Measurements from ENCODE around the gene PRR22.

The PRR22 gene

DNA sequence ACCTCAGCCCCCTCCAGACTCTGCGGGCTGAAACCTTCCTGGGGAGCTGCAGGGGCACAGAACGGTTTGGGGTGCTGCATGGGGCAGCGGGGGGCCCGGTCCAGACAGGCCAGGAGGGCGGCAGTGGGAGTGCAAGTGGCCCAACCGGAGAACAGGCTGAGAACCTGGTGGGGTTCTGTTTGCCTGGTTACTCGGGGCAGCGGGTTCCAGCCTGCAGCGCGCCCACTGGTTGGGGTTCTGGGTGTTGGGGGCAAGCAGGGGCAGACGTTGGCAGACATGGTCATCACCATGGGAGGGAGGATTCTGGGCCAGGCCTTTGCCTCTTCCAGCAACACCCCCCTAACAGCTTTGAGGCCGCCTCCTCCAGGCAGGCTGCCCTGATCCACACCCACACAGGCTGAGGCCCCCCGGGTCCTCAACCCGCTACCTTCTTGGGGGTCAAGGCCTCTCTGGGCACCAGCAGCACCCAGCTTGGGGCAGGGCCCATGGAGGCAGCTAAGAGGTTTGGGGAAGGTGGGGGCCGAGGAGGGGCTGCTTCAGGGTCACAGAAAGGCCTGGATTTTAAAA is at the start of gene PRR22:
PRR22 (minus strand) TSS at position 166 of the 567 bp plus-strand sequence; CDS start at position 80, 86 bp downstream.
- DNase-seq = no peak

GRCh38 chr19:5832527-5833216 is 48.1 kb upstream of the PRR22 start:
- DNase-seq = no peak

GRCh38 chr19:5832061-5832460 is 47.5 kb upstream of the PRR22 start:
- no peak for DNase-seq

GRCh38 chr19:5831159-5831558 is 46.6 kb upstream of the PRR22 start:
- no peak for DNase-seq

- DNase-seq = no peak
These were observed 45.2 kb upstream of the PRR22 start for GRCh38 chr19:5829567-5830310.

- DNase-seq = peak in 1 of 56 donors; percentile 24
These were observed 44.4 kb upstream of the PRR22 start for GRCh38 chr19:5828661-5829566.

DNA sequence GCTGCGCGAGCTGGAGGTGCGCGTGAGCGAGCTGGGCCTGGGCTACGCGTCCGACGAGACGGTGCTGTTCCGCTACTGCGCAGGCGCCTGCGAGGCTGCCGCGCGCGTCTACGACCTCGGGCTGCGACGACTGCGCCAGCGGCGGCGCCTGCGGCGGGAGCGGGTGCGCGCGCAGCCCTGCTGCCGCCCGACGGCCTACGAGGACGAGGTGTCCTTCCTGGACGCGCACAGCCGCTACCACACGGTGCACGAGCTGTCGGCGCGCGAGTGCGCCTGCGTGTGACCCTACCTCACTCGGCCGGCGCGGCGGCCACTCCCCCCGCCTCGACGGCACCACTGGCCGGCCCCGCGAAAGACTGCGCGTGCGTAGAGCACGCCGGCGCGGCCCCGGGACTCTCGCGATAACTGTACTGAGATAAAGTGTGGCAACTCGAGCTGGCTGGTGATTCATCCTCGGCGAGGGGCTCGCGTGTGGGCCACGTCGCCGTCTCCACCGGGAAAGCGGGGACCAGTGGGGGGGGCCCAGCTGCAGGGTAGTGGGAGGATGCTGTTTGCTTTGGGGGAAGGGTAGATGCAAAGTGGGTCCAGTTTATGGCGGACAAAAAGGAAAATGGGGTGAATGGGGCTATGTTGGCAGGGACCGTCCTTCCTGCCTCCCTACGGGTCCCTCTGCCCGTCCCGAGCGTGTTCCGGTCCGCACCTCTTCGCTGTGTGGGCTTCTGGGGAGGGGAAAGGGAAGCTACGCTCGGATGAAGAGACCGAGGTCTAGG is 43.5 kb upstream of the PRR22 start:
- DNase-seq = peak in 51 of 56 donors; percentile 3 to 86 (median 66)

DNA sequence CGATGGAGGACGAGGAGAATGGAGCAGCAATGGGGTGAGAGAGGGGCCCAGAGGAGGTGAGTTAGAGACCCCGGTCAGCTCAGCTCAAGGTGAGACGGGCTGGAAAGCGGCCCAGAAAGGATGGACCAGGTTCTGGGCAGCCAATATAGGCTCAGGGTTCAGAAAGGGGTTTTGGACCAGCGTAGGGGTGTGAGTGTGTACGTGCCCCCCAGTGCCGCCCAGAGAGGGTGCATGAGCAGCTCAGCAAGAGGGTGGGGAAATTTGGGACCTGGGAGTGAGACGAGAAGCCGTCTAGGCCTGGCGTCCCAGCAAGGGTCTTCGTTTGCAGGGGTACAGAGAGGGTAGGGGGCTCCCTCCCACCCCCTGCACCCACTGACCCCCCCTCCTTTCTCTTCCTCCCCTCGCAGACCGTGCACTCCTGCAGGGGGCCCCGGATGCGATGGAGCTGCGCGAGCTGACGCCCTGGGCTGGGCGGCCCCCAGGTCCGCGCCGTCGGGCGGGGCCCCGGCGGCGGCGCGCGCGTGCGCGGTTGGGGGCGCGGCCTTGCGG is 42.9 kb upstream of the PRR22 start:
- DNase-seq = no peak

GRCh38 chr19:5826531-5827341 is 42.2 kb upstream of the PRR22 start:
- peak in 6 of 56 donors; percentile 1 to 27 (median 12) for DNase-seq

DNA sequence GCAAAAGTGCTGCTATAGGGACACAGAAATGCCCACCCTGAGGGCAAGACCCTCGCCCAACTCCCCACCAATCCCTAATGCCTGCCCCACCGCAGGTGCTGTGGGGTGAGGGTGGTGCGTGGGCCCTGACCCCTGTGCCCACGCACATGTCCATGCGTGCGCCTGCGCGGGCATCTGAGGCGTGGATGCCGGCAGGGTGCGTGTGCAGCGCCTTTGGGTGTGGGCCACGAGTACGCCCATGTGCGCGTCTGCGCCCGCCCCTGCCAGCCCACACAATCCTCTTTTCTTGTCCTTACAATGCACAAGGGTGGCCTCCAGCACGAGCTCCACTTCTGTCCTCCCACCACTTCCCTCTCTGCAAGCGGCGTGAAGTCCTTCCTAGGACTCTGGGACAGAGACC is 40.6 kb upstream of the PRR22 start:
- DNase-seq = peak in 11 of 56 donors; percentile 5 to 51 (median 14)

GRCh38 chr19:5824751-5825150 is 40.2 kb upstream of the PRR22 start:
- peak in 1 of 56 donors; percentile 9 for DNase-seq

DNA sequence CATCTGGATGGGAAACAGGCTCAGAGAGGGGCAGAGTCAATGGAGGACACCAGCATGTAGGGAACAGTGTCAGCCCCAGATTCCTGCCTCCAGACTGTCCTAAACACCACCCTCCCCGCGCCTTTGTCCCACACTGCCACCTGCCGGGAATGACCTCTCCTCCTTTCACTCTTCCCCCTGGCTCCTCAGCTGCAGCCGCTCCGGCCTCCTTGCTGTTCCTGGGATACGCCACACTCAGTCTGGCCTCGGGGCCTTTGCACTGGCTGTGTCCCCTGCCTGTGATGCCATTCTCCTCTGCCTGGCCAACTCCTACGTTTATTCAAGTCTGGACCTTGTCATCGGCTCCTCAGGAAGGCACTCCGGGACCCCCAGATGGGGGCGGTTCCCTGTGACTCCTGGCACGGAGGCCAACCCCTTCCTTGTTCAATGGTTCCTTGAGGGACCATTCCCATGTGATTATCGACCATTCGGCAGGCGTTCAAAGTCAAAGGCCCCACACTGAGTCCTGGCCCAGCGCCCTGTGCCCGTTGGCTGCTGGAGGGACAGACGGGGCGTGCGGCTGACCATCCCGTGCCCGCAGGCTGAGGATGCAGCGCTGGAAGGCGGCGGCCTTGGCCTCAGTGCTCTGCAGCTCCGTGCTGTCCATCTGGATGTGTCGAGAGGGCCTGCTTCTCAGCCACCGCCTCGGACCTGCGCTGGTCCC is 39.2 kb upstream of the PRR22 start:
- DNase-seq = no peak

DNA sequence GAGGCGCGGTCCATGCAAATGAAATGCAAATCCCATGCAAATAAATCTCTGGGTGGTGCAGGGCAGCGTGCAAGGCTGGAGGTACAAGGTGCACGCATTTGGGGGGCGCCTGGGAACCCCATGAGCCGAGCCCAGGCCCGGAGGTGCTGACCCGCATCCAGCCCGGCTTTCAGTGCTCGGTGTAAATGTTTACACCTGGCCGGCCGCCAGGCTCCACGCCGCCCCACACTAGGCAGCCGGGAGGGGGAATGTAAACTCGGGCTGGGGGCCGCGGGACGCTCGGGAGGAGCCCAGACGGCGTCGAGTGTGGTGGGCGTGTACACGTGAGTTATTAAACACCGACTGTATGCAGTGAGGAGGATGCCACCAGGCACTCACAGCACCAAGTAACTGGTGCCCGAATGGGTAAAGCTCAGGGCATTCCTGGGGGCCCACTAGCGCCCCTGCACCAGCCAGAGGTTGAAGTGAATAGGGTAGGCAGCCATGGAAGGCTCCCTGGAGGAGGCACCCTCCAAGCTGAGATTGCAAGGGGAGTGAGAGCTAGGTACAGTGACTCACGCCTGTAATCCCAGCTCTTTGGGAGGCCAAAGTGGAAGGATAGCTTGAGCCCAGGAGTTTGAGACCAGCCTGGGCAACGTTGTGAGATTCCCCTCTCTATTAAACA is 37.8 kb upstream of the PRR22 start:
- no peak for DNase-seq

- no peak for DNase-seq
These were observed 37.1 kb upstream of the PRR22 start for GRCh38 chr19:5821521-5822180.

GRCh38 chr19:5820785-5821184 is 36.2 kb upstream of the PRR22 start:
- no peak for DNase-seq

DNA sequence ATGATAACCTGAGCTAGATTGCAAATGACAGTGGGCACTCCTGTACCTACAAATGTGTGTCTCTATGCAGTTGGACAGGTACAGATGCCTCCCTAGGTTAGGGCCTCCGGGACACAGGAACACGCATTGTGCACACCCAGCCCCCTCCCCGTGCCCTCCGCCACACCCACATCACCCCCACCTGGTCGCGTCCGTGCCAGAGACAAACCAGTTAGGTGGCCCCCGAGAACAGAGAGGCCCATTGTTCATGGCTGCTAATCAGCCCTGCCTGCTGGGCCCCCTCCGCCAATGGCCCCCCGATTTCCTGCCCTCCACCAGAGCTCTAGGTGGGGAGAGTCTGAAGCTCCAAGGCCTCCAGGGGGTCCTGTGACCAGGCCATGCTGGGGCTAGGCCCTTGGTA is 34.0 kb upstream of the PRR22 start:
- no peak for DNase-seq

DNA sequence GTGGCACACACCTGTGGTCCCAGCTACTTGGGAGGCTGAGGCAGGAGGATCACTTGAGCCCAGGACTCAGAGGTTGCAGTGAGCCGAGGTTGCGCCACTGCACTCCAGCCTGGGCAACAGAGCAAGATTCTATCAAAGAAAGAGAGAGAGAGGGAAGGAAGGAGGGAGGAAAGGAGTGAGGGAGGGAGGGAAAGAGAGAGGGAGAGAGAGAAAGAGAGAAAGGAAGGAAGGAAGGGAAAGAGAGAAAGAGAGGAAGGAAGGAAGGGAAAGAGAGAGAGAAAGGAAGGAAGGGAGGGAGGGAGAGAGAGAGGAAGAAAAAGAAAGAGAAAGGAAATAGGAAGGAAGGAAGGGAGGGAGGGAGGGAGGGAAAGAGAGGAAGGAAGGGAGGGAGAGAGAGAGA is 32.7 kb upstream of the PRR22 start:
- no peak for DNase-seq

DNA sequence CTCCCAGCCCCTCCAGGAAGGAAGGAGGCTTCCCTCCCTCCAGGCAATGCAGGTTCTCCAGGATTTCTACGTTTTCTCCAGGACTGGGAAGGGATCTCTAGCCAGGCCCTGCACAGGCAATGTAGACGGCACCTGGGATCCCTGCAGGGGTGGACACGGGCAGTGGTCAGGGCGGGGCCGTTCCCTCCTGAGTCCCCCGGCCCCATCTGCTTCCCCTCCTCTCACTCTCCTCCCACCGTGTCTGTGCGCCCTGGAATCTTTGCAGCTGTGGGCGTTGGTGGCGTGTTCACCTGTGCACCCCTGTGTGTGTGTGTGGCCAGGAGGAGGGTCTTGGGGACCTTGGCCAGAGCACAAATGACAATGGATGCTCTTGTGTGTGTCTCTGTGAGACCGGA is 30.3 kb upstream of the PRR22 start:
- no peak for DNase-seq

Measured in amygdala (tissue), 56 donors.